ENCODE measurements around the gene CSRP2.
A peak's percentile ranks its signal among the peaks of the same experiment; 100 is the strongest.

CSRP2 gene

DNA sequence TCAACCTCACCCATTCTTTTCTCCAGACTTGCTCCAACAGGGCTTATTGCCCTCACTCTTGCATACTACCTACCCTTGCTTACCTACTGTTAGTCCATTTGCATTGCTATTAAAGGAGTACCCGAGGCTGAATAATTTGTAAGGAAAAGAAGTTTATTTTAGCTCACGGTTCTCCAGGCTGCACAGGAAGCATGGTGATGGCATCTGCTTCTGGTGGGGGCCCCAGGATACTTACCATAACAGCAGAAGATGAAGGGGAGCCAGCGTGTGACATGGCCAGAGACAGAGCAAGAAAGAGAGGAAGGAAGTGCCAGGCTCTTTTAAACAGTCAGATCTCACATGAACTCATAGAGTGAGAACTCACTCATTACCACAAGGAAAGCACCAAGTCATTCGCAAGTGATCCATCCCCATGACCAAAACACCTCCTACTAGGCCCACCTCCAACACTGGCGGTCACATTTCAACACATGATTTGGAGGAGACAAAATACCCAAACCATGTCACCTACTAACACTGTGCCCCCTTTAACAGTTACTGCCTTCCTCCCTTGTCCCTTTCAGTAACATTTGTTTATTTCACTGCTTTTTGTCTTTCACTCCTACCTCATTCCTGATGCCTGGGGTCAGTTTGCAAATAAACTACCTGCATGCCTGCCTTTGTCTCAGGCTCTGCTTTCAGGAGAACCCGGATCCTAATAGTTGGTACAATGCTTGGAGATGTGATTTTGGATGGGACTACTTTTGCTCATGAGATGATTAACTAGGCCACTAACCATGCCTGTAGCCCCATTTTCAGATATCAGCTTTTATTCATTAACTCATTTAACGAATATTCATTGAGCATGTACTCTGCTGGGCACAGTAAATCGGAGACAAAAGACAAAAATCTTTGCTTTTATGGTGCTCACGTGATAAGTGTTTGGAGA, 41.6 kb upstream of the CSRP2 start:
- no peak for DNase-seq (ENCODE audit: low read depth)
- TF ChIP-seq, protein P1, sequence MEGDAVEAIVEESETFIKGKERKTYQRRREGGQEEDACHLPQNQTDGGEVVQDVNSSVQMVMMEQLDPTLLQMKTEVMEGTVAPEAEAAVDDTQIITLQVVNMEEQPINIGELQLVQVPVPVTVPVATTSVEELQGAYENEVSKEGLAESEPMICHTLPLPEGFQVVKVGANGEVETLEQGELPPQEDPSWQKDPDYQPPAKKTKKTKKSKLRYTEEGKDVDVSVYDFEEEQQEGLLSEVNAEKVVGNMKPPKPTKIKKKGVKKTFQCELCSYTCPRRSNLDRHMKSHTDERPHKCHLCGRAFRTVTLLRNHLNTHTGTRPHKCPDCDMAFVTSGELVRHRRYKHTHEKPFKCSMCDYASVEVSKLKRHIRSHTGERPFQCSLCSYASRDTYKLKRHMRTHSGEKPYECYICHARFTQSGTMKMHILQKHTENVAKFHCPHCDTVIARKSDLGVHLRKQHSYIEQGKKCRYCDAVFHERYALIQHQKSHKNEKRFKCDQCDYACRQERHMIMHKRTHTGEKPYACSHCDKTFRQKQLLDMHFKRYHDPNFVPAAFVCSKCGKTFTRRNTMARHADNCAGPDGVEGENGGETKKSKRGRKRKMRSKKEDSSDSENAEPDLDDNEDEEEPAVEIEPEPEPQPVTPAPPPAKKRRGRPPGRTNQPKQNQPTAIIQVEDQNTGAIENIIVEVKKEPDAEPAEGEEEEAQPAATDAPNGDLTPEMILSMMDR (IDR thresholded peaks at IDR 0.05; ENCODE audit: low read length, missing control alignments) = no peak

DNA sequence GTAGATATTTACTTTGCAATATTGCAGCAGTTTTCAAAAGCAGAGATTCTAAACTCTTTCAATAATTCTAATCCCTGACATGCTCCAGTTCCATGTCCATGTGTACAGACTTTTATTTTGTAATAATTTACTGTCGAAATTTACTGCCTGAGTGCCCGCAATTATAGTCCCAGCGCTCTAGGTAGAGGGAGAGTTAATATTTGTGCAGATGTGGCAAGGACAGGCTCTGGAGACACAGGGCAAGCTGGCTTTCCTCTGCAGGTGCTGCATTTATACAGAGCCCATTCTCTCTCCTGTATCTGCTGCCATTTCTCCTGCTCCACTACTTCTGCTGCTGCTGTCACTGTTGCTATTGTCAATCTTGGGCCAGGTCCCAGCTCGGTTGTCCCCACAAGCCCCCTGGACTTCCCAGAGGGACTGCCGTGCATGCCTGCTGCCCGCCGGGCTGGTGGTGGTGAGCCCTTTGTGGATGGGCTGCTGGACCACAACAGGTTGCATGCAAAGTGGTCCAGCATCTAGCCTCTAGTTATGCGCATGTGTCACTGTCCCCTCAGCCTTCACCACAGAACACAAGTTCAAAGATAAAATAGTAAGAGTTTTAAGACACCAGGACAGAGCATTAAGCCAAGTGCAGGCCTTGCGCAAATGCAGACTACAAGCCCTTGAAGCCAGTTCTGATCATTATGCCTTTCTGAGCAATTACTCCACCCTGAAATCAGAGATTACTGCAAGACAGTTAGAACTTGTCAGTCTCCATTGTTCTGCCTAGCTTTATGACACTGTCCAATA, 40.8 kb upstream of the CSRP2 start:
- no peak overlapping the region for H3K4me3 ChIP-seq (replicated peaks; ENCODE audit: low read depth, low read length)
- no peak for DNase-seq (ENCODE audit: low read depth)
- TF ChIP-seq, protein P1 (IDR thresholded peaks at IDR 0.05; ENCODE audit: low read length, missing control alignments) = no peak

More for the DNA sequence above, 41.6 kb upstream of the CSRP2 start:
- H3K4me3 ChIP-seq (replicated peaks; ENCODE audit: low read depth, low read length) = no peak overlapping the region

DNA sequence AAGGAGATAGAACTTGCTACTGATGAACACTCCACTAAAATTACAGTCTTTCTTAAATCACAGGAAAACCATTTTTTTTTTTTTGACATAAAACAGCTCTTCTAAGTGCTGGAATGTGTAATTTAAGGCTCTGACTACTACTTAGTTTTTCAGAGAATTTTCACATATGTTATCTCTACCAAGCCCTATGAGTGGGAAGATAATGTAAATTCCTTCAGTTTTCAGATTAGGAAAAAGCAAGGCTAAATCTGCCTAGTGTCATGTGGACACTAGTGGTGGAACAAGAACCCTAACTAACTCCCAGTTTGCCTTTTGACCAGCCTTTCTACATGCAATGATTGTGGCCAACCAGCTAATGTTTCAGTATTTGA, 37.3 kb upstream of the CSRP2 start:
- TF ChIP-seq, protein P1 (IDR thresholded peaks at IDR 0.05; ENCODE audit: low read length, missing control alignments) = no peak
- H3K4me3 ChIP-seq (replicated peaks; ENCODE audit: low read depth, low read length) = no peak overlapping the region
- DNase-seq (ENCODE audit: low read depth) = no peak

DNA sequence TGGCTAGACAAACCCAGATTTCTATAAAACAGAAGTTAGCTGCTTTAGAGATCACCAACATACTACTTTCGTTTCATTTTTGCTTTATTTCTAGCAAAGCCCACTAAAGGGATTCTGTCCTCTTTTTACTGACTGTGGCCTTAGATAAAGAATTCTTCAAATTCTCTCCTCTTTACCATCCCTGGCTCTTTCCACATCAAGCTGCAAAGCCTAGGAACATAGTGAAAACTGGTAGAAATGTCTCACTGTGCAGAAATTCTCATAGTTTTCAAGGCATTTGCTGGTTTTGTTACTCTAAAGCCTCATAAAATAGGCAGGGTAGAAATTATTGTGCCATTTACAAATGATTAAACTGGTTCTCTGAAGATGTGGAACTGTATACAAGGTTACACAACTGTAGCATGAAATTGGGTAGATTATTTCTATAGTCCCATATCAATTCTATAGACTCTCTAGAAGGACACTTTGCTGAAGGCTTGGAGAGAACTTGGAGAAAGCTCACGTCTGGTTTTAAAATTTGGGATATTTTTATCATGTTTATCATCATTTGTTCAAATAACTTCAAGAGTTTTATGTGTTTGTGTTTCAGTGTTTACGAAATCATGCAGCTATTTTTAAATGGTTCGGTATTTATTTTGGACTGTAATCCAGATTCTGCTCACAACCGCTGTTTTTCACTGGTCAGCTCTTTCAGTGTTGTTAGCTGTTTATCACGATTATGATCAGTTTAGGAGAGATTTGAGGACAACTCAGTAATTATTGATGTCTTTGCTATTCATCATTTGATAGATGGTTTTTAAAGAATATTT, 36.7 kb upstream of the CSRP2 start:
- H3K4me3 ChIP-seq (replicated peaks; ENCODE audit: low read depth, low read length) = no peak overlapping the region
- TF ChIP-seq, protein P1 (IDR thresholded peaks at IDR 0.05; ENCODE audit: low read length, missing control alignments) = no peak
- DNase-seq (ENCODE audit: low read depth) = peak; percentile 11

DNA sequence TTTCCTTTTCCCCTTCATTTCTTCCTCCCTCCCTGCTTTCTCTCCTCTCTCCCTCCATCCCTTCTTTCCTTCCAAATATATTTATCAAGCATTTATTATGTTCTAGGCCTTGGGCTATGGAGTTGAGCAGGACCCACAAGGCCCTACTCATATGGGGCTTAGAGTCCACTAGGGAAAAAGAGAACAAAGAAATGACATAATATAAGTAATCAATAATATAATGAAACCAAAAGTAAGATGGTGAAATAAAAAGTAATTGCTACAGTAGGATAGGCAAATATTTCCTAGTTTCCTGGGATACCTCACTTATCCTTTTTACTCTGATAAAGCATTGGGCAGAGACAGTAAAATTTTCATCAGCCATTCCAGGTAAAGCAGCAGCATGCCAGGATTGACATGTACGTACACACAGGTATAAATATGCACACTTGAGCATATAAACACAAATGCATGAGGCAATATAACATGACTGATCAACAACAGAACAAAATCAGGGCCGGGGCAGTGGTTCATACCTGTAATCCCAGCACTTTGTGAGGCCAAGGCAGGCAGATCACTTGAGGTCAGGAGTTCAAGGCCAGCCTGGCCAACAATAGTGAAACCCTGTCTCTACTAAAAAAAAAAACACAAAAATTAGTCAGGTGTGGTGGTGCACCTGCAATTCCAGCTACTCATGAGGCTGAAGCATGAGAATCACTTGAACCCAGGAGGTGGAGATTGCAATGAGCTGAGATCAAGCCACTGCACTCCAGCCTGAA, 35.5 kb upstream of the CSRP2 start:
- DNase-seq (ENCODE audit: low read depth) = no peak
- H3K4me3 ChIP-seq (replicated peaks; ENCODE audit: low read depth, low read length) = no peak overlapping the region
- TF ChIP-seq, protein P1 (IDR thresholded peaks at IDR 0.05; ENCODE audit: low read length, missing control alignments) = no peak

DNA sequence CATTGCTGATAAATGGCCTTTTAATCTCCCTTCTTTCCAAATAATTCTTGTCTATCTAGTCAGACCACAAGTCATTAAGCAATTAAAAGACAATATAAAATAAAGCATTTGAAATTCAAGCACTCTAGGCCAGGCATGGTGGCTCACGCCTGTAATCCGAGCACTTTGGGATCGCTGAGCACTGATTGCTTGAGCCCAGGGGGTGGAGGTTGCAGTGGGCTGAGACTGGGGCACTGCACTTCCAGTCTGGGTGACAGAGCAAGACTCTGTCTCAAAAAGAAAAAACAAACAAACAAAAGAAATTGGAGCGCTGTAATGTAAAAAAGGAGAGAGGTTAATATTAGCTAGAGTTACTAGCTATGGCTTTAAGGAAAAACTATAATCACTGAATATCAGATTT, 30.5 kb upstream of the CSRP2 start:
- DNase-seq (ENCODE audit: low read depth) = no peak
- H3K4me3 ChIP-seq (replicated peaks; ENCODE audit: low read depth, low read length) = no peak overlapping the region
- TF ChIP-seq, protein P1 (IDR thresholded peaks at IDR 0.05; ENCODE audit: low read length, missing control alignments) = no peak

Measured in fibroblast of pulmonary artery (primary cell).